Naive thymus-derived CD4-positive, alpha-beta T cell (primary cell): ENCODE data around the gene DDX31. TPM values are rescaled to one million over a fixed set of nuclear protein-coding genes. Genes with fewer than 3 reads are reported as not detected.
A peak's percentile ranks its signal among the peaks of the same experiment; 100 is the strongest.

ENCODE experiments used
- ATAC-seq: fragments of 150-1000 bp; cut with Tn5 transposase; 2 replicates; pipeline ENCODE4 v1.10.0; 2021; ENCODE audit warnings: mild to moderate bottlenecking, moderate library complexity
- CTCF ChIA-PET: fragments of 350-600 bp; sonication (Branson Sonifier 250); formaldehyde crosslinking; loops from one replicate; lab custom pipeline; 2021; ENCODE audit warnings: antibody characterized with exemption; lab: Charles Lee
- POLR2A ChIA-PET: fragments of 350-600 bp; sonication (Branson Sonifier 250); formaldehyde crosslinking; loops from one replicate; lab custom pipeline; 2021; ENCODE audit warnings: antibody characterized with exemption, inconsistent platforms; lab: Charles Lee
- DNase-seq, 9 donors: peaks; one replicate each; pipeline versions ENCODE4 v3.0.0 to v3.0.0-alpha.2; 2020 to 2022; ENCODE audit warnings: mixed read lengths in 1 of 9
- H3K27ac ChIP-seq: one replicate; pipeline ENCODE4 v1.7.0; 2013; ENCODE audit warnings: mild to moderate bottlenecking, low read depth, low read length, moderate library complexity
- H3K27me3 ChIP-seq, 2 donors: one replicate each; pipeline ENCODE4 v1.7.0; 2013; ENCODE audit warnings: low read length in 2 of 2, mild to moderate bottlenecking in 2 of 2, moderate library complexity in 2 of 2; ENCODE audit not compliant: control insufficient read depth in 2 of 2, insufficient read depth in 2 of 2
- H3K36me3 ChIP-seq, 3 experiments: 1 replicate in 2 of 3; 2 replicates in 1 of 3; pipeline ENCODE4 v1.7.0; 2013; ENCODE audit warnings: low read length in 3 of 3, mild to moderate bottlenecking in 3 of 3, moderate library complexity in 1 of 3; ENCODE audit not compliant: insufficient read depth in 3 of 3, control insufficient read depth in 2 of 3
- H3K4me1 ChIP-seq, 2 donors: one replicate each; pipeline ENCODE4 v1.7.0; 2013; ENCODE audit warnings: low read length in 2 of 2, mild to moderate bottlenecking in 2 of 2, moderate library complexity in 1 of 2; ENCODE audit not compliant: control insufficient read depth in 2 of 2, insufficient read depth in 2 of 2
- H3K4me3 ChIP-seq: 2 replicates; pipeline ENCODE4 v1.7.0; 2013; ENCODE audit warnings: mild to moderate bottlenecking, low read length
- H3K9me3 ChIP-seq, 3 experiments: 1 replicate in 2 of 3; 2 replicates in 1 of 3; pipeline ENCODE4 v1.7.0; 2013; ENCODE audit warnings: low read length in 3 of 3; ENCODE audit not compliant: control insufficient read depth in 2 of 3
- H3K27ac Mint-ChIP-seq, 9 donors: one replicate each; pipeline ENCODE4 v1.8.0; 2020 to 2022; ENCODE audit warnings: mixed read lengths in 9 of 9, mild to moderate bottlenecking in 8 of 9, moderate library complexity in 5 of 9, inconsistent platforms in 2 of 9
- H3K27me3 Mint-ChIP-seq, 5 donors: one replicate each; pipeline ENCODE4 v1.8.0; 2021 to 2022; ENCODE audit warnings: mixed read lengths in 5 of 5, mild to moderate bottlenecking in 1 of 5
- H3K36me3 Mint-ChIP-seq, 5 donors: one replicate each; pipeline ENCODE4 v1.8.0; 2020 to 2022; ENCODE audit warnings: mixed read lengths in 5 of 5, mild to moderate bottlenecking in 3 of 5, inconsistent platforms in 1 of 5
- H3K4me1 Mint-ChIP-seq, 7 donors: one replicate each; pipeline ENCODE4 v1.8.0; 2020 to 2022; ENCODE audit warnings: mixed read lengths in 7 of 7, mild to moderate bottlenecking in 3 of 7, inconsistent platforms in 1 of 7
- H3K4me3 Mint-ChIP-seq, 10 donors: one replicate each; pipeline ENCODE4 v1.8.0; 2020 to 2022; ENCODE audit warnings: mild to moderate bottlenecking in 10 of 10, mixed read lengths in 10 of 10, moderate library complexity in 6 of 10, inconsistent platforms in 2 of 10
- H3K9me3 Mint-ChIP-seq, 11 donors: one replicate each; pipeline ENCODE4 v1.8.0; 2020 to 2022; ENCODE audit warnings: mixed read lengths in 11 of 11, mild to moderate bottlenecking in 4 of 11, inconsistent platforms in 1 of 11, moderate library complexity in 1 of 11
- intact Hi-C, 2 donors: fragments of 100-400 bp; cut with micrococcal nuclease; formaldehyde crosslinking; loops; one replicate each; pipeline ENCODE4 v1.15.1; 2023
- polyA plus RNA-seq, 2 donors: library from polyadenylated mRNA; unstranded; fragments of 300-500 nt; fragmentation: Illumina TruSeq; gene quantifications; one replicate each; pipeline ENCODE4 v1.2.3, GENCODE V29; 2021
- total RNA-seq, 6 experiments: library from RNA in 5 of 6; stranded (reverse) in 5 of 6; gene quantifications; 1 replicate in 5 of 6; 2 replicates in 1 of 6; pipeline ENCODE4 v1.2.3 and lab custom pipeline; 2021 to 2026

Gene DDX31
- total and polyA plus RNA-seq, 7 experiments from 2014 or later: 8.2 to 28.0 (median 18.2) TPM

- ChIA-PET CTCF (no interaction called here), POLR2A (no interaction called here)
- Mint-ChIP-seq H3K36me3 (no peaks in the 10 kb centered on the region), H3K27me3 (peaks cover 4 to 26% (median 14%) of the 10 kb centered on the region in 5 donors), H3K27ac (no peak overlapping the region), H3K4me3 (peak overlapping the region in 1 of 10 donors; percentile 26), H3K4me1 (no peaks in the 10 kb centered on the region), H3K9me3 (peaks cover 0 to 2% (median 0%) of the 10 kb centered on the region in 11 donors)
- H3K4me1 ChIP-seq: no peaks in the 10 kb centered on the region
- H3K4me3 ChIP-seq: no peak overlapping the region
- ATAC-seq (no peak), DNase-seq (no peak)
- H3K36me3 ChIP-seq: no peaks in the 10 kb centered on the region
- no peaks in the 10 kb centered on the region for H3K27me3 ChIP-seq
- no peaks in the 10 kb centered on the region for H3K9me3 ChIP-seq
- no peak overlapping the region for H3K27ac ChIP-seq
- intact Hi-C loops: no loop called here
Observed at GRCh38 chr9:132546148-132547051, 123.4 kb downstream of the DDX31 start.

- DNase-seq (no peak), ATAC-seq (no peak)
- ChIA-PET POLR2A (no interaction called here), CTCF (no interaction called here)
- intact Hi-C loops: no loop called here
- no peak overlapping the region for H3K4me3 ChIP-seq
- no peaks in the 10 kb centered on the region for H3K36me3 ChIP-seq
- no peaks in the 10 kb centered on the region for H3K27me3 ChIP-seq
- no peak overlapping the region for H3K4me3 Mint-ChIP-seq
- no peaks in the 10 kb centered on the region for H3K9me3 Mint-ChIP-seq
- H3K9me3 ChIP-seq: no peaks in the 10 kb centered on the region
- H3K36me3 Mint-ChIP-seq: no peaks in the 10 kb centered on the region
- H3K27ac Mint-ChIP-seq: no peak overlapping the region
- H3K27me3 Mint-ChIP-seq: peaks cover 4 to 26% (median 14%) of the 10 kb centered on the region in 5 donors
- no peaks in the 10 kb centered on the region for H3K4me1 ChIP-seq
- no peaks in the 10 kb centered on the region for H3K4me1 Mint-ChIP-seq
- H3K27ac ChIP-seq: no peak overlapping the region
Observed at GRCh38 chr9:132545578-132545977, 124.2 kb downstream of the DDX31 start.

DNA sequence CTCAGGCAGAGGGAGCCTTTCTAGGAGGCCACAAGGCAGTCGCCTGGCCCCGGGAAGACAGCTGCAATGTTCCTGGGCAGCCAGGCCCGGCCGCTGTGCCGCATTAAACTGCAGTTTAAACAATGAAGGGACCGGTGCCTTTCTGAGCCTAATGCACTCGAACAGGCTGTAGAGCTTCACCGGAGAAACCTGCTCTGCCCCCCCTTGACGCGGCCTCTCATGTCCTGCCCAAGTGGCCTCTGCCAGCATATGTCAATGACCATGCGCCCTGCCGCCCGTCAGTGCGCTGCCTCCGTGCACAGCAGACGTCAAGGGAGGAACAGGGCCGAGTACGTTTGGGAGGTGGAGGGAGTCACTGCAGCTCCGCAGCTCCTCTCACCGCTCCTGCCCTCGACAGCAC, 125.8 kb downstream of the DDX31 start:
- no peaks in the 10 kb centered on the region for H3K9me3 Mint-ChIP-seq
- intact Hi-C loops: no loop called here
- H3K4me1 ChIP-seq: no peaks in the 10 kb centered on the region
- H3K27me3 ChIP-seq: no peaks in the 10 kb centered on the region
- H3K9me3 ChIP-seq: no peaks in the 10 kb centered on the region
- DNase-seq (no peak), ATAC-seq (no peak)
- no peak overlapping the region for H3K27ac Mint-ChIP-seq
- ChIA-PET POLR2A (no interaction called here), CTCF (no interaction called here)
- H3K36me3 Mint-ChIP-seq: no peaks in the 10 kb centered on the region
- H3K4me1 Mint-ChIP-seq: no peaks in the 10 kb centered on the region
- H3K27me3 Mint-ChIP-seq: peaks cover 4 to 26% (median 14%) of the 10 kb centered on the region in 5 donors
- H3K4me3 Mint-ChIP-seq: no peak overlapping the region
- no peak overlapping the region for H3K4me3 ChIP-seq
- no peak overlapping the region for H3K27ac ChIP-seq
- no peaks in the 10 kb centered on the region for H3K36me3 ChIP-seq

GRCh38 chr9:132543251-132543650, 126.5 kb downstream of the DDX31 start:
- Histone ChIP-seq H3K4me3 (no peak overlapping the region), H3K27me3 (no peaks in the 10 kb centered on the region), H3K9me3 (no peaks in the 10 kb centered on the region), H3K27ac (no peak overlapping the region), H3K36me3 (no peaks in the 10 kb centered on the region), H3K4me1 (no peaks in the 10 kb centered on the region)
- Mint-ChIP-seq H3K36me3 (no peaks in the 10 kb centered on the region), H3K9me3 (no peaks in the 10 kb centered on the region), H3K4me3 (no peak overlapping the region), H3K4me1 (no peaks in the 10 kb centered on the region), H3K27me3 (peaks cover 4 to 23% (median 12%) of the 10 kb centered on the region in 5 donors), H3K27ac (no peak overlapping the region)
- DNase-seq (no peak), ATAC-seq (no peak)
- CTCF ChIA-PET: no interaction called here
- intact Hi-C loops: no loop called here
- POLR2A ChIA-PET: no interaction called here

Other genes with a start within 250 kb of the DDX31 start
- not detected for gene BARHL1, start 87.4 kb downstream of the DDX31 start, total RNA-seq
- gene BARHL1, start 87.4 kb downstream of the DDX31 start, polyA plus RNA-seq: not detected
- gene GTF3C4, start 481 bp upstream of the DDX31 start, total RNA-seq: 10 to 100 TPM in 4 of 5 experiments, 1 to 10 TPM in 1; 9.9 to 16.7 (median 13.4) TPM
- gene GTF3C4, start 481 bp upstream of the DDX31 start, polyA plus RNA-seq: 1 to 10 TPM; 3.6 to 5.0 TPM
- gene AK8, start 208.3 kb upstream of the DDX31 start, total RNA-seq: under 1 TPM in 2 of 5 experiments, not detected in 3; 0.10 to 0.20 TPM
- gene AK8, start 208.3 kb upstream of the DDX31 start, polyA plus RNA-seq: under 1 TPM in 1 of 2 donors, not detected in 1; 0.12 TPM
- 1 to 10 TPM in 4 of 5 experiments, under 1 TPM in 1; 0.61 to 2.5 (median 1.1) TPM for gene SPACA9, start 208.9 kb upstream of the DDX31 start, total RNA-seq
- 1 to 10 TPM; 2.2 to 3.1 TPM for gene SPACA9, start 208.9 kb upstream of the DDX31 start, polyA plus RNA-seq